GM18873 (cell line): ENCODE data around the gene EIF4EBP3.
"Not testable (repeated sequence)": the region's sequence is repeated elsewhere in the genome, so short reads cannot be mapped to it uniquely, and the experiment has no call there.

Source experiments
- ATAC-seq: cut with Tn5 transposase; IDR thresholded peaks from one replicate; pipeline ENCODE4 v1.9.1; 2021; ENCODE audit warnings: mild to moderate bottlenecking, moderate library complexity, moderate number of reproducible peaks; ENCODE audit not compliant: unreplicated experiment, low FRiP score

The EIF4EBP3 gene

GRCh38 chr5:140574165-140574564 is 26.7 kb downstream of the EIF4EBP3 start:
- no peak for ATAC-seq

- no peak for ATAC-seq
Measured at GRCh38 chr5:140575309-140575708, 27.8 kb downstream of the EIF4EBP3 start.

- ATAC-seq: no peak
Measured at GRCh38 chr5:140576776-140577201, 29.3 kb downstream of the EIF4EBP3 start.

- ATAC-seq: not testable (repeated sequence)
Measured at GRCh38 chr5:140579188-140579747, 31.8 kb downstream of the EIF4EBP3 start.

GRCh38 chr5:140587495-140587894 is 40.0 kb downstream of the EIF4EBP3 start:
- ATAC-seq: no peak

GRCh38 chr5:140588311-140589070 is 41.0 kb downstream of the EIF4EBP3 start:
- ATAC-seq: no peak

- no peak for ATAC-seq
Measured at GRCh38 chr5:140590861-140591260, 43.4 kb downstream of the EIF4EBP3 start.

GRCh38 chr5:140591747-140592372 is 44.4 kb downstream of the EIF4EBP3 start:
- ATAC-seq: no peak

GRCh38 chr5:140593070-140593469 is 45.6 kb downstream of the EIF4EBP3 start:
- ATAC-seq: not testable (repeated sequence)

GRCh38 chr5:140594169-140594568 is 46.7 kb downstream of the EIF4EBP3 start:
- no peak for ATAC-seq

- ATAC-seq: no peak
Measured at GRCh38 chr5:140595538-140596300, 48.3 kb downstream of the EIF4EBP3 start.

- ATAC-seq: no peak
Measured at GRCh38 chr5:140596321-140596741, 48.9 kb downstream of the EIF4EBP3 start.

- ATAC-seq: no peak
Measured at GRCh38 chr5:140598836-140599235, 51.4 kb downstream of the EIF4EBP3 start.
